Heart left ventricle (tissue), 16 donors: Measurements from ENCODE around the gene FBXO31. TPM values are rescaled to one million over a fixed set of nuclear protein-coding genes. Genes with fewer than 3 reads are reported as not detected.

Source experiments
- ATAC-seq, 4 donors: fragments of 200-7000 bp; cut with Tn5 transposase; one replicate each; pipeline ENCODE4 v1.9.1; 2020 to 2022; ENCODE audit warnings: moderate library complexity in 4 of 4, mild to moderate bottlenecking in 3 of 4, moderate number of reproducible peaks in 1 of 4
- DNase-seq, 5 donors: peaks; one replicate each; pipeline ENCODE4 v3.0.0-alpha.2; 2020
- H3K27ac ChIP-seq, 12 donors: fragments of 200-600 bp; sonication (generic) in 4 of 12; one replicate each; pipeline versions ENCODE4 v1.5.0 to v1.8.0; 2016 to 2022; ENCODE audit warnings: mild to moderate bottlenecking in 2 of 12
- H3K27me3 ChIP-seq, 9 donors: fragments of 200-600 bp; sonication (generic) in 2 of 9; one replicate each; pipeline versions ENCODE4 v1.5.1 to v1.8.0; 2016 to 2022; ENCODE audit warnings: mild to moderate bottlenecking in 3 of 9
- H3K36me3 ChIP-seq, 9 donors: fragments of 200-600 bp; sonication (generic) in 2 of 9; one replicate each; pipeline versions ENCODE4 v1.5.0 to v1.8.0; 2018 to 2022; ENCODE audit warnings: mild to moderate bottlenecking in 2 of 9
- H3K4me1 ChIP-seq, 12 donors: fragments of 200-600 bp; sonication (generic) in 4 of 12; one replicate each; pipeline versions ENCODE4 v1.5.0 to v1.8.0; 2016 to 2022; ENCODE audit warnings: mild to moderate bottlenecking in 3 of 12
- H3K4me3 ChIP-seq, 12 donors: fragments of 200-600 bp; sonication (generic) in 4 of 12; one replicate each; pipeline versions ENCODE4 v1.5.0 to v1.8.0; 2017 to 2022; ENCODE audit warnings: mild to moderate bottlenecking in 9 of 12, moderate library complexity in 4 of 12
- H3K9me3 ChIP-seq, 12 donors: fragments of 200-600 bp; sonication (generic) in 4 of 12; one replicate each; pipeline versions ENCODE4 v1.5.0 to v1.8.0; 2016 to 2022; ENCODE audit warnings: mild to moderate bottlenecking in 1 of 12
- POLR2A ChIP-seq, 2 donors: fragments of 450-650 bp; IDR thresholded peaks; one replicate each; pipeline ENCODE4 v1.6.1; 2017; ENCODE audit warnings: antibody characterized with exemption in 2 of 2, mild to moderate bottlenecking in 2 of 2, moderate library complexity in 2 of 2
- WGBS, 4 donors: extraction: QIAGEN DNeasy Blood & Tissue Kit in 2 of 4; methylation state at CpG; one replicate each; pipeline versions ENCODE4 v1.1.5 to v1.1.7; 2013 to 2018; 5-methylcytosine and 5-hydroxymethylcytosine counted together
- intact Hi-C, 10 donors: fragments of 100-400 bp; cut with DNase I; formaldehyde crosslinking; loops; one replicate each; pipeline versions ENCODE4 v1.11.1 to v1.14.2; 2022
- polyA plus RNA-seq, 2 donors: library from polyadenylated mRNA; stranded (reverse); fragments of 200-250 nt; gene quantifications; one replicate each; pipeline ENCODE4 v1.2.3, GENCODE V29; 2013
- total RNA-seq, 9 donors: library from RNA; depleted of rRNA in 2 of 9; stranded (reverse); fragments of >200 nt in 2 of 9; fragmentation: NEBNext Ultra II Directional in 3 of 9; extraction: Animal tissue kit (Norgen Biotek cat#: 25700) in 3 of 9; gene quantifications; one replicate each; pipeline versions ENCODE4 v1.1.0 to v1.2.4, GENCODE V29; 2016 to 2023
- TF ChIP-seq, protein P1 (sequence below), 12 donors: fragments of 200-600 bp; sonication (generic) in 4 of 12; IDR thresholded peaks; one replicate each; pipeline versions ENCODE4 v1.5.0 to v1.8.0; 2018 to 2022; ENCODE audit warnings: antibody characterized with exemption in 12 of 12, mild to moderate bottlenecking in 5 of 12
- donor health status: ischemic (EF 13 %, LVEDD 7.1; RV severe dilation, severe dysfunction).
- donor health status: healthy with polysubstance abuse.
- donor health status: DM: no; HTN: yes; CAD: no.
- donor health status: DM: no; HTN: no; CAD: no.
- donor health status: ischemic (EF 25% LVEDD 6.9; RV normal size, moderate dysfunction).
- donor health status: ischemic (EF 25% LVEDD 5.7; RV mildly dilated, moderate dysfunction).
- donor health status: healthy.
- donor health status: DM: yes; HTN: yes; CAD: no.
- donor health status: ischemic (EF 35%, LVEDD 5.7; RV mildly dilated, moderate dysfunction).
- donor health status: nonischemic (EF 11% LVEDD 7.7; RV severe dilation, severe dysfunction).
- donor health status: DM: yes; HTN: yes; CAD: no.
- donor health status: PGD.
- donor health status: ischemic (EF 29% LVEDD 5.4; RV normal size, mild dysfunction).
- donor health status: nonischemic (EF 23%, LVEDD 6.1; RV moderate dilation, normal function).

FBXO31 gene
- total and polyA plus RNA-seq, 11 donors = 20.0 to 130 (median 63.1) TPM

DNA sequence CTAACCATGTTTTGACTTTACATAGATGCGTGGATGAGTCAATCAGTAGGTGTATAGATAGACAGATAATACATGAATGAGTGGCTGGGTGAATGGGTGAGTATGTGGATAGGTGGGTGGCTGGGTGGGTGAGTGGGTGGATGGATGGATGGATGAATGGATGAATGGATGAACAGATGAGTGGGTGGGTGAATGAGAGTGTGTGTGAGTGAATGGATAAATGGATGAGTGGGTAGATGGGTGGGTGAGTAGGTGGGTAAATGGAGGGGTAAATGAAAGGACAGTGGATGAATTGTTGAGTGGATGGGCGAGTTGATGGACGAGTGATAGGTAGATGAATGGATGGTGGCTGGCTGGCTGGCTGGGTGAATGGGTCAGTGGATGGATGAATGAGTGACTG is 89.6 kb downstream of the FBXO31 start:
- Histone ChIP-seq H3K4me1 (peaks cover 0 to 4% (median 0%) of the 10 kb centered on the region in 12 donors), H3K27ac (no peak overlapping the region), H3K27me3 (no peaks in the 10 kb centered on the region), H3K9me3 (peaks cover 0 to 8% (median 0%) of the 10 kb centered on the region in 12 donors), H3K4me3 (no peak overlapping the region), H3K36me3 (no peaks in the 10 kb centered on the region)
- TF ChIP-seq, protein P1, sequence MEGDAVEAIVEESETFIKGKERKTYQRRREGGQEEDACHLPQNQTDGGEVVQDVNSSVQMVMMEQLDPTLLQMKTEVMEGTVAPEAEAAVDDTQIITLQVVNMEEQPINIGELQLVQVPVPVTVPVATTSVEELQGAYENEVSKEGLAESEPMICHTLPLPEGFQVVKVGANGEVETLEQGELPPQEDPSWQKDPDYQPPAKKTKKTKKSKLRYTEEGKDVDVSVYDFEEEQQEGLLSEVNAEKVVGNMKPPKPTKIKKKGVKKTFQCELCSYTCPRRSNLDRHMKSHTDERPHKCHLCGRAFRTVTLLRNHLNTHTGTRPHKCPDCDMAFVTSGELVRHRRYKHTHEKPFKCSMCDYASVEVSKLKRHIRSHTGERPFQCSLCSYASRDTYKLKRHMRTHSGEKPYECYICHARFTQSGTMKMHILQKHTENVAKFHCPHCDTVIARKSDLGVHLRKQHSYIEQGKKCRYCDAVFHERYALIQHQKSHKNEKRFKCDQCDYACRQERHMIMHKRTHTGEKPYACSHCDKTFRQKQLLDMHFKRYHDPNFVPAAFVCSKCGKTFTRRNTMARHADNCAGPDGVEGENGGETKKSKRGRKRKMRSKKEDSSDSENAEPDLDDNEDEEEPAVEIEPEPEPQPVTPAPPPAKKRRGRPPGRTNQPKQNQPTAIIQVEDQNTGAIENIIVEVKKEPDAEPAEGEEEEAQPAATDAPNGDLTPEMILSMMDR (IDR thresholded peaks at IDR 0.05) = no peak
- no peak for TF ChIP-seq POLR2A (IDR thresholded peaks at IDR 0.05)
- ATAC-seq (no peak), DNase-seq (no peak)
- 93 to 97% (median 94%) methylated on average over 3 of the region's 3 CpGs for WGBS, 4 donors
- intact Hi-C loops = no loop called here

DNA sequence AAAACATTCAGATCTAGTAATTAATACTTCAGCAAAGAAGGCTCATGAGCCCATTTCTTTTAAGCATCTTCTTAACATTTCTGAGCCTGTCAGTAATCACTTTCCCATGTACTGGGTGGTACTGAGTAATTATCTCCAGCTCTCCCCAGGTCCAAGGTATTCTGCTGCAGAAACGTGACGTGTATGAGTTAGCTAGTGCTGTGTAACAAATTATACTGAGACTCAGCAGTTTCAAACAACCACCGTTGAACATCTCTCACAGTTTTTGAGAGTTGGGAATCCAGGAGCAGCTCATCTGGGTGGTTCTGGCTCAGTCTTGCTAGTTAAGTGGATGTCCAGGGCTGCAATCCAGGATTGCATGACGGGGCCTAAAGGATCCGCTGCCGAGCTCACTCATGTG is 91.6 kb downstream of the FBXO31 start:
- Histone ChIP-seq H3K27ac (no peak overlapping the region), H3K27me3 (no peaks in the 10 kb centered on the region), H3K4me3 (no peak overlapping the region), H3K9me3 (peaks cover 0 to 12% (median 0%) of the 10 kb centered on the region in 12 donors), H3K4me1 (no peaks in the 10 kb centered on the region), H3K36me3 (no peaks in the 10 kb centered on the region)
- ATAC-seq = no peak
- no peak for TF ChIP-seq POLR2A (IDR thresholded peaks at IDR 0.05)
- TF ChIP-seq, protein P1 (IDR thresholded peaks at IDR 0.05) = no peak
- 82 to 98% (median 91%) methylated on average over 6 of the region's 6 CpGs for WGBS, 4 donors
- no peak for DNase-seq
- intact Hi-C loops = no loop called here

DNA sequence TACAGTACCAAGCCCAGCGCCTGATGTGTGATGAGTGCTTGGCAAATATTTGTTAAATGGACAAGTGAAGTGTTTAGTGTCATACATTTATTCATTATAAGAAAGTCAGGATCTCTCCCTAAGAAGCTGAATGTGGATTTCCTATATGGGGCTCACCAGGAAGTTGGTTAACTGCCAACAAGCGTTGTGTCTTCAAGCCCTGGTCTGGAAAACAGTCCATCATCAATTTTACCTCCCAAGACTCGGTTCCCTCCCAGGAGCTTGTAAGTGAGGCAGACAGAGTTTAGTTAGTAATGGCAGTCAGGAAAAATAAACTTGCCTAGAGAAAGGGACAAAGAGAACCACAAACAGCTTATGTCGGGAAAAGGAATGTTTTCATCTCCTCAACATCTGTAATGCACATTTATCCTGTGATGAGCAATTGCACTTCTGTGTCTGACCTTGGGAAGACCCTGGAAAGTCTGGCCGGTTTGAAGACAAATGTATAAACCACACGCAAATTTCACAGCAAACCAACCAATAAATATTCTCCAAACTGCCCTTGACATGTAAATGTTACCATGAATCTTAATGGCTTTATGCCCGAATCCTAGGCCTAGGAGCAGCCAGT is 94.7 kb downstream of the FBXO31 start:
- DNase-seq (no peak), ATAC-seq (no peak)
- 66 to 74% (median 69%) methylated on average over 7 of the region's 7 CpGs for WGBS, 4 donors
- intact Hi-C loops = no loop called here
- TF ChIP-seq, protein P1 (IDR thresholded peaks at IDR 0.05) = no peak
- no peak for TF ChIP-seq POLR2A (IDR thresholded peaks at IDR 0.05)
- Histone ChIP-seq H3K9me3 (peaks cover 0 to 13% (median 0%) of the 10 kb centered on the region in 12 donors), H3K4me1 (no peaks in the 10 kb centered on the region), H3K36me3 (no peaks in the 10 kb centered on the region), H3K4me3 (no peak overlapping the region), H3K27me3 (no peaks in the 10 kb centered on the region), H3K27ac (no peak overlapping the region)

DNA sequence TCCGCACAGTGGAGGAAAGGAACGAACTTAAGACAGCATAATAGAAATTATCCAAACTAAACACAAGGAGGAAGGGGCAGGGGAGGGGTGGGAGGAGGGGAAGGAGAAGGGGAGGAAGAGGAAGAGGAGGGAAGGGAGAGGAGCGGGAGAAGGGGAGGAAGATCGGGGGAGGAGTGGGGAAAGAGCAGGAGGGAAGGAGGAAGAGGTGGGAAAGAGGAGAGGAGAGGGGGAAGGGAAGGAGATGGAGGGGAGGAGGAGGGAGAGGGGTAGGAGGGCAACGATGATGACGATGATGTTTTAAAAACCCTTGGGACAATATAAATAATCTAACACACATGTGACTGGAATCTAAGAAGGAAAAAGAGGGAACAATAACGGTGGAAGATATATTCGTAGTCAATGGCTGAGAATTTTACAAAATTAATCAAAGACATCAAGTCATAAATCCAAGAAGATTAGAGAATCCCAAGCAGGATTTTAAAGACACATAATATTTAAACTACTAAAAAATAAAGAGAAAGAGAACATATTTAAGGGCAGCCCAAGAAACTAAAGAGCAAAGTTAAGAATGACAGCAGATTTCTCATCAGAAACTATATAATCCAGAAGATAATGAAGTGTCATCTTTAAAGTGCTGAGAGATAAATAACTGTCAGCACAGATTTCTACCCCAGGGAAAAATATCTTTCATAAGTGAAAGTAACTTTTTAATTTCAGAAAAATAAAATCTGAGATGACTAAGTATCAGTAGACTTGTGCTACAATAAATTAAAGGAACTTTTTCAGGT is 96.5 kb downstream of the FBXO31 start:
- no peak for ATAC-seq
- intact Hi-C loops = no loop called here
- 63 to 85% (median 64%) methylated on average over 8 of the region's 8 CpGs for WGBS, 4 donors

More for the DNA sequence above, 96.5 kb downstream of the FBXO31 start:
- Histone ChIP-seq H3K4me1 (no peaks in the 10 kb centered on the region), H3K4me3 (no peak overlapping the region), H3K27me3 (no peaks in the 10 kb centered on the region), H3K9me3 (peaks cover 0 to 9% (median 0%) of the 10 kb centered on the region in 12 donors), H3K27ac (no peak overlapping the region), H3K36me3 (no peaks in the 10 kb centered on the region)
- TF ChIP-seq, protein P1 (IDR thresholded peaks at IDR 0.05) = no peak
- no peak for TF ChIP-seq POLR2A (IDR thresholded peaks at IDR 0.05)
- no peak for DNase-seq
